HCT116 (cell line): ENCODE results near the gene DDX39B.

Experiments
- ATF3 ChIP-seq: IDR thresholded peaks from 2 replicates; pipeline ENCODE4 v1.6.1; 2012
- CEBPB ChIP-seq: IDR thresholded peaks from 2 replicates; pipeline ENCODE4 v1.6.1; 2012; ENCODE audit warnings: low read depth
- CTCF ChIP-seq, 3 experiments: fragments of 200-600 bp in 1 of 3; sonication (generic) in 1 of 3; IDR thresholded peaks in 2 of 3; conservative IDR thresholded peaks in 1 of 3; 2 replicates each; pipeline ENCODE4 v1.5.1; 2012 to 2017; ENCODE audit warnings: low read depth in 2 of 3, low read length in 2 of 3, antibody characterized with exemption in 1 of 3, borderline replicate concordance in 1 of 3, control low read depth in 1 of 3, mild to moderate bottlenecking in 1 of 3, mixed read lengths in 1 of 3, mixed run types in 1 of 3, moderate library complexity in 1 of 3; ENCODE audit not compliant: insufficient read depth in 1 of 3
- EZH2 ChIP-seq: fragments of 200-600 bp; sonication (generic); IDR thresholded peaks from 2 replicates; pipeline ENCODE4 v1.6.1; 2017; ENCODE audit warnings: antibody characterized with exemption, mixed run types
- FOSL1 ChIP-seq: IDR thresholded peaks from 2 replicates; pipeline ENCODE4 v1.6.1; 2012; ENCODE audit warnings: low read depth
- JUND ChIP-seq: IDR thresholded peaks from 2 replicates; pipeline ENCODE4 v1.6.1; 2012
- POLR2AphosphoS5 ChIP-seq: IDR thresholded peaks from 2 replicates; pipeline ENCODE4 v1.6.1; 2011; ENCODE audit warnings: mild to moderate bottlenecking, low read depth, low read length, moderate library complexity
- RAD21 ChIP-seq: IDR thresholded peaks from 2 replicates; pipeline ENCODE4 v1.6.1; 2012; ENCODE audit warnings: low read depth, mild to moderate bottlenecking
- SP1 ChIP-seq: IDR thresholded peaks from 2 replicates; pipeline ENCODE4 v1.6.1; 2012; ENCODE audit warnings: low read depth
- YY1 ChIP-seq: IDR thresholded peaks from 2 replicates; pipeline ENCODE4 v1.6.1; 2011; ENCODE audit warnings: low read length, low read depth, moderate library complexity, mild to moderate bottlenecking; ENCODE audit not compliant: insufficient replicate concordance; ENCODE audit errors: extremely low read depth
- ZNF274 ChIP-seq: fragments of 200-500 bp; sonication (Bioruptor generic); IDR thresholded peaks from 2 replicates; pipeline ENCODE4 v1.6.1; 2014; ENCODE audit warnings: mild to moderate bottlenecking, low read depth, low read length, inconsistent platforms

DNA sequence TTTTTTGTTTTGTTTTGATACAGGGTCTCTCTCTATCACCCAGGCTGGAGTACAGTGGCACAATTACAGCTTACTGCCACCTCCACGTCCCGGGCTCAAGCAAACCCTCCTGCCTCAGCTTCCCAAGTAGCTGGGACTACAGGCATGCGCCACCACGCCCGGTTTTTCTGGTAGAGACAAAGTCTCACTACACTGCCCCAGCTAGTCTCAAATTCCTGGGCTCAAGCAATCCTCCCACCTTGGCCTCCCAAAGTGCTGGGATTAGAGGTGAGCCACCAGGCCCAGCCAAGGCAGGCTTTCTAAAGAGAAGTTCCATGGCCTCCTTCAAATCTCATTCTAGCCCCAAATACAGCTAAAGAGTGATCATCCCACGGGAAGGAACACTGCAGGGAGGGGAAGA is 7.8 kb downstream of the DDX39B start:
- TF ChIP-seq JUND (no peak), YY1 (no peak), CTCF (IDR thresholded peaks at IDR 0.05 in 2 of 3, conservative IDR thresholded peaks at IDR 0.05 in 1 of 3; ENCODE audit: borderline replicate concordance in 1 of 3, insufficient read depth in 1 of 3, low read depth in 2 of 3, low read length in 2 of 3) (no peak), CEBPB (no peak), RAD21 (no peak), EZH2 (no peak), POLR2AphosphoS5 (no peak), ZNF274 (no peak), FOSL1 (no peak), ATF3 (no peak), SP1 (no peak)
